Ammon's horn (tissue), 1 donor: Measurements from ENCODE around the gene SAMD10.
"Not testable (repeated sequence)": the region's sequence is repeated elsewhere in the genome, so short reads cannot be mapped to it uniquely, and the experiment has no call there.

Experiments
- DNase-seq: peaks from one replicate; pipeline ENCODE4 v3.0.0-alpha.2; 2016; ENCODE audit warnings: low spot score

SAMD10 gene

DNA sequence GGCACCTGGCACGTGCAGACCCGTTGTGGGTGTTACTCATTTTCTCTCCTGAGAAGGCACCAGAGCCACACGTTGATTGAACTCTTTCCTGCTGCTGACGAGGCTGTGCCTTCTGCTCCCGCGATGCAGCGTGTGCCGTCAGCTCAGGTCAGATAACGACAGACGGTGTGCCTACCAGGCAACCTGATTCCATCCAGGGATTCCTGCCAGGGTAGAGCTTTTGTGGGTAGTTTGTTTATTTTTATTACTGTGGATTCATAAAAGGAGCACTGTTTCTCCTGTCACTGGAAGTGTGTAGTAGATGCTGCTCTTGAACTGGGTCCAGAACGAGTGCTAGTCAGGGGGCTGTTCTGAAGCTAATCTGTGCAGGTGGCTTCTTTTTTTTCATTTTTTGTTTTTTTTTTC lies 22.2 kb upstream of the SAMD10 start:
- DNase-seq: peak; percentile 65

DNA sequence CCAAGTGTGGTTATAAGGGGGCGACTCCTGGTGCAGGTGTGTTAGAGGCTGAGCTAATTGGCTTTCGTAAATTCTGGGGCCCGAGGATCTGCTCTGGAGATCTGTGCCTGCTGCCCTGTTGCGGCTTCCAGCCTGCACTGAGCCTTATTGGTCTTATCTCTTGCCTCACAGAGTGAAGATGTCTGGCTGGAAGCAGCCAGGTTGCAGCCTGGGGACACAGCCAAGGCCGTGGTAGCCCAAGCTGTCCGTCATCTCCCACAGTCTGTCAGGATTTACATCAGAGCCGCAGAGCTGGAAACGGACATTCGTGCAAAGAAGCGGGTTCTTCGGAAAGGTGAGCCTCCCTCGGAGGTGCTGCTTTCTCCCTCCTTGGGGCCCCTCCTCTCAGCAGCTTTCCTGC lies 21.5 kb upstream of the SAMD10 start:
- DNase-seq: no peak

DNA sequence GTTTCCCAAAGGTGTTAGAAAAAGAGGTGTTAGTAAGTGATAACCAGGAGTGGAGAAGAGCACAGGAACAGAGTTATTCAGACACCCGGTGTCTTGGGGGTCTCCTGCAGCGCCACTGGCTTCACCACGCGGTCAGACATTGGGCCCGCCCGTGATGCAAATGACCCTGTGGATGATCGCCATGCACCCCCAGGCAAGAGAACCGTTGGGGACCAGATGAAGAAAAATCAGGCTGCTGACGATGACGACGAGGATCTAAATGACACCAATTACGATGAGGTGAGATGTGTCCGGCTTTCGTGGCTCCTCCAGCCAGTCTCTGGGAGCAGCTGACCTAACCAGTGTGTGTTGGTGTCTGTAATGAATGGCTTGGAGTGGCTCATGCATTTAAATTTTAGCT lies 3.5 kb upstream of the SAMD10 start:
- no peak for DNase-seq

DNA sequence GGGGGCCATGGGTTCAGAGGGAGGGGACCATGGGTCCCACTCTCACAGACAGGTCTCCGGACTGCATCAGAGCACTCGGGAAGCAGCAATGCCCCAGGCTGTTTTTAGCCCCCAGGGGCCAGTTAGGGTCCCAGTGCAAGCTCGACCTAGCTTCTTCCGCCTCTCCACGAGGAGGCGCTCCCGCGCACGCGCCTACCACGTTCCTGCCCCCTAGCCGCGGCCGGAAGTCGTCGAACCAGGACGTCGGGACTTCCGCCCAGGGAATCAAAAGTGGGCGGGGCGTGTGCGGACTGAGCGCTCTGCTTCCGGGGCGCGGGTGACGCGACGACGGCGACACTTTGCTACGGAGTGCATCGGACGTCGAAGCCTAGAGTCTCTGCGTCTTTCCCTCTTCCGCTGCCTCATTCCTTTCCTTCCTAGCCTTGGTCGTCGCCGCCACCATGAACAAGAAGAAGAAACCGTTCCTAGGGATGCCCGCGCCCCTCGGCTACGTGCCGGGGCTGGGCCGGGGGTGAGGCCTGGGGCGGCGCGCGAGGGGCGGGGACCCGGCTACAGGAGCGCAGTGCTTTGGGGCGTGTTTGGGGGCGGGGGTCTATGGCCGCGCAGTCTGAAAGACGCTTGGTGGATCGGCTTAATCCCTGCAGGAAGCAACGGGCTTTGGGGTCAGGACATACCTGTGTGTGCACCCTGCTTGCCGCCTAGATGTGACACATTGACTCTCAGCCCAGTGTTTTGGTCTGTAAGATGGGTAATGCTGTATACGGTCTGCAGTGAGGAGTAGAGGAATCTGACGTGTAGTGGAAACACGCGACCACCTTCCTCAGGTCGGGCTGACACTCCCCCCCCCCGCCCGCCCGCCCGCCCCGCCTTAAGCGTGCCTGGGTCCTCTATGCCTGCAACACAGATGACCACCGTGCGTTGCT lies 1.6 kb upstream of the SAMD10 start, which contains the start of gene PRPF6:
TSS of gene PRPF6 (plus strand) at position 327 of the 923 bp plus-strand sequence. CDS start at position 441, 114 bp downstream.
- DNase-seq: peak; percentile 96

DNA sequence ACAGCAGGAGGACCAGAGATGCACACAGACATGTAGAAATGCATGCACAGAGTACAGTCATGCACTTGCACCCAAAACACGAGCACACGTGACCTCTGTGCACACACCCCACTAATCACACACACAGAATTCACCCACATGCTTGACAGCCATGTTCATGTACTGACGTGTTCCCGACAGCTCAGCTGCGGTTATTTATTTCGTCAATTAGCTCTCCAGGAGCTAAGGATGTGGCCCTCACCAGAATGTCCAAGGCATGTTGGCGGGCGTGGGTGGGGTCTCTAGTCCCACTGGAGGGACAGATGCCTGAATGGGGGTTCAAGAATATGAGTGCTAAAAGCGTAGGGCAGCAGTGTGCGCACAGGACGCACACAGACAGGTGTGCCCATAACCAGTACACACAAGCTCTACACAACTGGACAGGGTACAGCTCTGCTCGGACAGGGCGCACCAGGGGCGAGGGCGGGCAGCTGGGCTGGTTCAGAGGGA lies 919 bp upstream of the SAMD10 start:
- no peak for DNase-seq

DNA sequence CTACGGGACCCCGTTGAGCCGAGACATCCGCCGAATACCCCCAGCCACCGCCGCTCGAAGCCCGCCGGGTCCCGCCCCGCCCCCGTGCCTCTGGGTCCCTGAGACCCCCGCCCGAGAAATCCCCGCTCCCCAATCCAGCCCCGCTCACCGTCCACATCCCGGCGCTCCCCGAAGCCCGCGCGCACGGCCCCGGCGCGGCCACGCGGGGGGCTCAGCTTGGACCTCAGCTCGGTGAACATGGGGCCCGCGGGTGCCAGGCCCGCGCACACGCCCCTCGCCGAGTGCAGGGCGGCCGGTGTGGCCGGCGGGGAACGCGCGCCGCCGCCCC lies 249 bp downstream of the SAMD10 start:
- DNase-seq: no peak

DNA sequence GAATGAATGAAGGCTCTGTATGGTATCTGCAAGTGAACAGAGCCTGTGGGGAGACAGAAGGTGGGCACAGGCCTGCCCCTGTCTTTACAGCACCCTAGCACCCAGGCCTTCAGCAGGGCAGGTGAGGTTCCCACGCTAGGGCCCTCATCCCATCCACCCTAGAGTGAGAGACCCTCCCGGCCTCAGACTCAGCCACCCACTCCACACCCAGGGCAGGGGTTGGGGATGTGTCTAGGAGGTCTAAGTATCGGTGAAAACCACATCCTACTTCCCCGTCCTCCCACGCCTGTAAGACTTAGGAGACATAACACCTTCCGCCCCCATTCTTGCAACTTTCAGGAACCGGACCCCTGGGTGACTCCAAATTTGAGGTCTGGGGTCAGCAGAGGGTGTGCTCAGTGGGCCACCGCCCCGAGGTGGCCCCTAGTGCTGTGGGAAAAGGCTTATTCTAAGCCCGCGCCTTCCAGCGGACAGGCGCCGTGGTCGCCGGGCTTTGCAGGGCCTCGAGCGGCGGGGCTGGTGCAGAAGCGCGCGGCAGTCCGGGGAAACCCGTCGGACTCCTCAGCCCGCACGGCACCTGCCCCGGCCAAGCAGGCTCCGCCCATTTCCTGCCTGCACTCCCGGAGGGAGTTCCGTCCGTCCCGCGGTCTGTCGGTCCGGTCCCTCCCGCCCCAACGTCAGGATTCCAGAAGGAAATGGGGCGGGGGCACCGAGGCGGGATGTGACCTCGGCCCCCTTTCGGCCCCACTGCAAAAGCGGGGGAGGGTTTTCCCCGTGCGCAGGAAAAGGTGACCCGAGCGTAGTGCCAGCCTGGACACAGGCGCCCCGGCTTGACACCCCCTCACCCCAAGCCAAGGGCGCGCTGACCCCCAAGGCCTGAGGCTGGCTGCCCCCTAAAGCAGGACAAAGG lies 868 bp downstream of the SAMD10 start:
- no peak for DNase-seq

DNA sequence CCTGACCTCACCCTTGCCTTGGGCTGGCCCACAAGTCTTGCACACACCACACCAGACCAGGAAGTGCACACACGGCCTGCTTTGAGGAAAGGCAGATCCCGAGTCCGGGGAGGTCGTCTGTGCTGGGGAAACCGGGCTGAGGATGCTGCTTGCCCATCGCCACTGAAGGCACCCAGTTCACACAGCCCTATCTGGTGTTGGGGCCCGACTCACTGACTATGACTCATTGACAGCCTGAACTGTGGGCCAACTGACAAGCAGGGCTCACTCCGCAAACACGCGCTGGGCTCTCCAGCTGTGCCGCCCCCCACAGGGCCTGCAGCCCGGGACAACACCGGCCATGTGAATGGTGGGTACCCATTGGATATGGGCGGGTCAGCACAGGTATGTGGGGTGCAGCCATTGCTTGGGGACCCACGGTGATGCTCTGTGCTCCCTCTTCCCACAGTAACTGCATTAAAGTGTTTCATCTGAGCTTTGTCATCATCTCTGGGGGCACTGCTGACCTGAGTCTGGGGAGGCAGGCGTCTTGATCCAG lies 1.6 kb downstream of the SAMD10 start:
- DNase-seq: no peak

DNA sequence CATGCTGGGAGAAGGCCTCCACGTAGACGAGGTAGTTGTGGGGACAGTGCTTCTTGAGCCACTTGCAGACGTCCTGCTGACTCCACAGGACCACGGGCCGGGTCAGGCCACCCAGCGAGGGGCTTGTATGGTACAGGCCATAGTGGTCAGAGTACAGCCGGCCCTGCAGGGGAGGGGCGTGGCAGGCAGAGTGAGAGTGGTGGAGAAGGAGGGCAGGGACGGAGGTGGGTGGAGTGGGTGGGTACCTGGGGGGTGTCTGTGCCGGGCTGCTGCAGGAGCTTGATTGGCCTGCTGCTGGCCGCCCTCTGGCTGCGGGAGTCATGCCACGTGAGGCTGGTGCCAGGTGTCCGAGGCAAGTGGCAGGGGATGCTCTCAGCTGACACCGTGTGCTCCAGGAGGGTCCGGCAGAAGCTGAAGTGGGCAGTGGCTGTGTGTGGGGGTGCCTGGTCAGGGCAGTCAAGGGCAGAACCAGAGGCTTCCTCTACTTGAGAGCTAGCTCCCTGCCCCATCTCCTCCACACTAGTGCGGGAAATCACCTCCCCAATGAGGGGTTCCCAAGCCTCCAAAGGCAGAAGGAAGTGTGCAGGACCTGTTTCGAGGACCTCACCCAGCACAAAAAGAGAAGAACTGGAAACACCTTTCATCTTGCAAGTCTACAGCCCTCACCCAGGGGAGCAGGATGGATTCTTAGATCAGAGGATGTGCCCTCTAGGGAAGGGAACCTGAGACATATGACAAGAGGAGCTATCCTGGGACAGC lies 2.3 kb downstream of the SAMD10 start:
- DNase-seq: no peak

DNA sequence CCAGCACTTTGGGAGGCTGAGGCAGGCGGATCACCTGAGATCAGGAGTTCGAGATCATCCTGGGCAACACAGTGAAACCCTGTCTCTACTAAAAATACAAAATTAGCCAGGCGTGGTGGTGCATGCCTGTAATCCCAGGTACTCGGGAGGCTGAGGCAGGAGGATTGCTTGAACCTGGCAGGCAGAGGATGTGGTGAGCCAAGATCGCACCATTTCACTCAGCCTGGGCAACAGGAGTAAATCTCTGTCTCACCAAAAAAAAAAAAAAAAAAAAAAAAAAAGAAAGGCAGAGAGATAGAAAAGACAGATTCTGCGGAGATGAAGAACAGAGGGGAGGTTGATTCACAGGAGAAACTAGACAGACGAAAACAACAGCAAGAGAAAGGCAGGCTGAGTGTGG lies 2.9 kb downstream of the SAMD10 start:
- not testable (repeated sequence) for DNase-seq

DNA sequence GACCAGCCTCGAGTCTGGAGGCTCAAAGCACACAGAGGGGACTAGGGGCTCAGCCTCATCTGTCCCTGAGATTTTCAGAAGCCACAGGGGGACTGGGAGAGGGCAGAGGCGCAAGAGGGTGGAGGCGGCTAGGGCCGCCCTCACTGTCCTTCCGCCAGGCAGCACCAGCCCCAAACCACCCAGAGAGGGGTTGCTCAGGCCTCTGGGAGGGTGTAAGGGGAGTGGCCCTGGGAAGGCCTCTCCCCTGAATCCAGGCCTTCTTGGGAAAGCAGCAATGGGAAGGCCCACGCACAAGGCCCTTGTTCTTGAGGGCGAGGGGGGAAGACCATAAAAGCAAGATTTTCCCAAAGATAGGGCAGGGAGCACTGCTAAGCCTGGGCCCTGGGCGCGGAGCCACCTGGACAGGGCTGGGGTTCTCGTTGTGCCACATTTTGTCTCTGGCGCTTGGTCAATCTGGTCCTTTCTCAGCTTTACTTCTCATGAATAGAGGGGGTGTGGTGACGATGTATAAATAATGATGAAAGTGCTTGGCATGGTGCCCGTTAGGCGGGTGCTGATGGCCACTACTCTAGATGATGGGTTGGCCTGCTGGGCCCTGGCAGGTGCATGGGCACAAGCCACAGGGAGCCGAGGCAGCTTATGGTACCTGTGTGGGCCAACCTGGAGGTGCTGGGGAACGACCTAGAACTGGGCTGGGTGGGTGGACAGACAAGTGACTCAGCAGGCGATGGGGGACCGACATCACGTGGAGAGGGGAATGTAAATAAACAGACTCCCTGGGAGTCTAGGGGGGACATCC lies 4.8 kb downstream of the SAMD10 start:
- no peak for DNase-seq

DNA sequence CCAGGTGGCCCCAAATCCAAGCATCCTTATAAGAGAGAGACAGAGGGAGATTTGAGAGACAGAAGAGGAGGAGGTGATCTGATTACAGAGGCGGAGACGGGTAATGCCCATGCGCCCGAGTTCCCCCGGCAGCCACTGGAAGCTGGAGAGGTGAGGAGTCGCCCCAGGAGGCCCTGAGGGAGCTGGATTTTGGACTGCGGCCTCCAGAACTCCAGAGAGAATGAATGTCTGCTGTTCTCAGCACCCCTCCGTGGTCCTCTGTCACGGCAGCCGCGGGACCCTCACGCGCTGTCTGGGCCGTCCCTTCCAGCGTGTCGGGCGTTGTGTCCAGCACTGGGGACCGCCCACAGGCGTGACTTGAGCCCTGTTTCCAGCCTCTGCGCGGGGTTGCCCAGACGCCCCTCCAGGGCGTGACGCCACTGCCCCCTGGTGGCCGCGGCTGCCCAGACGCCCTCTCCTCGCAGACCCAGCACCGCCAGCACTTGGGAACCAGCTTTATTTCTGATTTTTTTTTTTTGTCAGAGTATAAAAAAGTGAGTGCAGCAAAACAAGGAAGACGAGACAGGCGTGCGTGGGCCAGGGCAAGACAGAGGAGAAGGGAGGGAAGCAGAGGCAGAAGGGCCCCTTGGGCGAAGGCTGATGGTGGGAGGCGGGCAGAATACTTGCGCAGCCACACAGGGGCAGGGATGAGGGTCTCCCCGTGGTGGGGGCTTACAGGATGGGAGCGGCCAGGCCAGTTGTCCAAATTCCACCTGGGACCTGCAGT lies 5.6 kb downstream of the SAMD10 start:
- peak; percentile 90 for DNase-seq

DNA sequence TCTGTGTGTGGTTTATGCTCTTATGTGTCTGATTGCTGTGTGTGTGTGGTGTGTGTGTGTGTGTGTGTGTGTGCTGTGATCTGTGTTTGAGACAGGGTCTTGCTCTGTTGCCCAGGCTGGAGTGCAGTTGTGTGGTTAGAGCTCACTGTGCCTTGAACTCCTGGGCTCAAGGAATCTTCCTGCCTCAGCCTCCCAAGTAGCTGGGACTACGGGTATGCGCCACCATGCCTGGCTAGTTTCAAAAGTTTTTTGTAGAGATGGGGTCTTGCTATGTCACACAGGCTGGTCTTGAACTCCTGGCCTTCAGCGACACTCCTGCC lies 6.3 kb downstream of the SAMD10 start:
- no peak for DNase-seq

DNA sequence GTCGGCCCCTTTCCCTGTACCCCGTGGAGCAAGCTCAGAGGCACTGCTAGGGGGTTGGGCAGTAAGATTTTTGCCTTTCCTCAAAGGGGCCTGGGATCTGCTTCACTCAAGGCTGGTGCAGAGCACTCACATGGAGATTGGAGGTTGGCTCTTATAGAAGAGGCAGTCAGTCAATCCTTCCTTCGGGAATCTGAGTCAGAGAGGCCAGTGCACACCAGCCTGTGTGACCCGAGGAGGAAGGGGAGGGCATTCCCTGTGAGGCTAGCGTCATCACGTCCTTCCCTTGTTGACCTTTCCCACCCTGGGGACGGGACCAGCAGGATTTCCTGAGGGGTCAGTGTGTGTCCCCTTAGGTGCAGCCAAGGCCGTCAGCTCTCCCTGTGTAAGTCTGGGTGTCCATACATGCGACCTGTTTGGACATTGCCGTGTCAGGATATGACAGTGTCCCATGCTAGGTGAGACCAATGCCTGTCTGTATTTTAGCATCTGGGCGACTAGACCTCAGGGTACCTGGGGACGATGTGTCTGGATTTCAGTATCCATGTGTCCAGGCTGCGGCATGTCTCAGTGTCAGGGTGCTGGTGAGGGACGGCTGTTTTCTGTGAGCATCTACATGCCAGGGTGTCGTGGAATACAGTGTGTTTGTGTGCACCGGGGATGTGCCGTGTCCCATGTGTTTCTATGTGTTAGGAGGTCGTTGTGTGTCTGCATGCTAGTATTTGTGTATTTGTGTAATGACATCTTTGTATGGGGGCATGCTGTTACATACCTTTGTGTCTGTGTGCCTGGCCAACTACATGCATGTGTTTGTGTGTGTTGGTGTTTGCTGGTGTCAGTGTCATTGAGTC lies 6.9 kb downstream of the SAMD10 start:
- DNase-seq: no peak

DNA sequence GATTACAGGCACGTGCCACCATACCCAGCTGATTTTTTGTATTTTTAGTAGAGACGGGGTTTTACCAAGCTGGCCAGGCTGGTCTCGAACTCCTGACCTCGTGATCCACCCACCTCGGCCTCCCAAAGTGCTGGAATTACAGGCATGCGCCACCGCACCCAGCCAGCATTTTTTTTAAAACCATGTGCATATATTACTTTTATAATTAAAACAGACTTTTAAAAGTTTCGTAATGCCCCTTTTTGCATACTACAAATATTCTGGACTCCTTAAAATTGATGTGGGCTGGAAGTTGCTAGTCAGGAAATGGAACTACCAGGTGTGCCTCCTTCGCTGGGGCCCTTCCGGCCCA lies 7.5 kb downstream of the SAMD10 start:
- DNase-seq: not testable (repeated sequence)

DNA sequence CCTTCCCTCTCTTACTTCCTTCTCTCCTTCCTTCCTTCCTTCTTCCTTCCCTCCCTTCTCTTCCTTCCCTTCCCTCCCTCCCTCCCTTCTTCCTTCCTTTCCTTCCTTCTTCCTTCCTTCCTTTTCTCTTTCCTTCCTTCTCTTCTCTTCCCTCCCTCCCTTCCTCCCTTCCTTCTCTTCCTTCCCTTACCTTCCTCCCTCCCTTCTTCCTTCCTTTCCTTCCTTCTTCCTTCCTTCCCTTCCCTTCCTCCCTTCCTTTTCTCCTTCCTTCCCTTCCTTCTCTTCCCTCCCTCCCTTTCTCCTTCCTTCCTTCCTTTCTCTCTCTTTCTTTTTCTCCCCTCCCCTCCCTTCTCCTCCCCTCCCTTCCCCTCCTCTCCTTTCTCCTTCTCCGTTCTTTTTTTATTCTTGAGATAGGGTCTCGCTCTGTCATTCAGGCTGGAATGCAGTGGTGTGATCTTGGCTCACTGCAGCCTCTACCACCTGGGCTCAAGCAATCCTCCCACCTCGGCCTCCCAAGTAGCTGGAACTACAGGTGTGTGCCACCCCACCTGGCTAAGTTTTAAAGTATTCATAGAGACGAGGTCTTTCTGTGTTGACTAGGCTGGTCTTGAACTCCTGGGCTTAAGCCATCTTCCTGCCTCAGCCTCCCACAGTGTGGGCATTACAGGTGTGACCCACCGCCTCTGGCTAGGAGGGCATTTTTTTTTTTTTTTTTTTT lies 8.6 kb downstream of the SAMD10 start:
- DNase-seq: no peak

DNA sequence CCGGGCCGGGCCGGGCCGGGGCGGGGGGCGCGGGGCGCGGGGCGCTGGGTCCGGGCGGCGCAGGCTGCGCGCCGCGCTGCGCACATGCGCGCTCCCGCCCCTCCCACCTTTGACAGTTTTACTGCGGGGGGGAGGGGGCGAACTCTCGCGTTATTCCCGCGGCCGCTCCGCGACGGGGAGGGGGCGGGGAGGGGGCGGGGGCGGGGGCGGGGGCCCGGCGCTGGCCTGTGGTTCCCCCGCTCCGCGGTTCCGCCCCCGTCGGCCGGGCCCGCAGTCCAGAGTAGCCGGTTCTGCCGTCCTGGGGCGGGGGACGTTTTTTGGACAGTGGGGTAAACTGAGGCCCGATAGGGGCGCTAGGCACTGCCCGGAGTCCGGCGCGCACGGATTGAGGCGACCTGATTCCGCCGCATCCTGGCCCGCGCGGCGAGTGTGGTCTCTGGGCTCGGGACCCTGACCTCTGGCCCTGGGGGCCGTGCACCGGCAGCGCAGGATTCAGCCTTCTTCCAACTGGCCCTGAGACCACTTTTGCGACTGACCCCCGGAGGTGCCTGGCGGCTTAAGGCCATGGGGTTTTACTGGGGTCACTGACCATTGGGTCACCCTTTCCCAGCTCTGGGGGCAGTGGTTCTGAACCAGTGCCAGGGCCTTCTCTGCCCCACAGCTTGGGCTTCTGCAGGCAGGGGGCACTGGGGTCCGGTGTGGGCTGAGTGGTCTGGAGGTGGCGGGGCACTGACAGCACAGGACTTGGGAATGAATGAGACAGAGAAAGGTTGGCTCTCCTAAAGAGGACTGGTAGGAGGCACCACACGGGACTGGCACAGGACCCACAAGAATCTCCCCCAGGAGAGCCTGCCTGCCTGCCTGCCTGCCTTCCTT lies 9.4 kb downstream of the SAMD10 start, which contains the start of gene ZNF512B:
TSS of gene ZNF512B (minus strand) at position 93 of the 876 bp plus-strand sequence. CDS start 1,980 bp downstream, outside the sequence.
- DNase-seq: peak; percentile 48
